Progenitor cell of endocrine pancreas (in vitro differentiated cells): ENCODE results near the gene MEOX1. TPM values are rescaled to one million over a fixed set of nuclear protein-coding genes. Genes with fewer than 3 reads are reported as not detected.

Experiments
- DNase-seq: peaks from one replicate; pipeline ENCODE4 v3.0.0; 2021; ENCODE audit warnings: low spot score; ENCODE audit not compliant: unreplicated experiment
- H3K27ac Mint-ChIP-seq: 2 replicates; pipeline ENCODE4 v1.8.0; 2021; ENCODE audit warnings: mild to moderate bottlenecking, moderate library complexity, mixed read lengths
- H3K27me3 Mint-ChIP-seq: 2 replicates; pipeline ENCODE4 v1.8.0; 2021; ENCODE audit warnings: mixed read lengths
- H3K36me3 Mint-ChIP-seq: 2 replicates; pipeline ENCODE4 v1.8.0; 2022; ENCODE audit warnings: mixed read lengths; ENCODE audit not compliant: insufficient read depth
- H3K4me1 Mint-ChIP-seq: 2 replicates; pipeline ENCODE4 v1.8.0; 2021; ENCODE audit warnings: low read depth, mixed read lengths
- H3K4me3 Mint-ChIP-seq: 2 replicates; pipeline ENCODE4 v1.8.0; 2021; ENCODE audit warnings: low read depth, mild to moderate bottlenecking, moderate library complexity, mixed read lengths
- H3K9me3 Mint-ChIP-seq: 2 replicates; pipeline ENCODE4 v1.8.0; 2021; ENCODE audit warnings: low read depth, mixed read lengths
- total RNA-seq: library from RNA; stranded (reverse); gene quantifications from 2 replicates; pipeline ENCODE4 v1.2.1, GENCODE V29; 2021
- TF ChIP-seq, protein P1 (sequence below): fragments of 200-600 bp; sonication (generic); IDR thresholded peaks from one replicate; pipeline ENCODE4 v1.5.0; 2021; ENCODE audit warnings: antibody characterized with exemption, mild to moderate bottlenecking; ENCODE audit not compliant: unreplicated experiment

Gene MEOX1
- total RNA-seq, 1 donor from 2014 or later = 1.2 TPM

- no peak overlapping the region for H3K27ac Mint-ChIP-seq
- no peaks in the 10 kb centered on the region for H3K36me3 Mint-ChIP-seq
- TF ChIP-seq, protein P1, sequence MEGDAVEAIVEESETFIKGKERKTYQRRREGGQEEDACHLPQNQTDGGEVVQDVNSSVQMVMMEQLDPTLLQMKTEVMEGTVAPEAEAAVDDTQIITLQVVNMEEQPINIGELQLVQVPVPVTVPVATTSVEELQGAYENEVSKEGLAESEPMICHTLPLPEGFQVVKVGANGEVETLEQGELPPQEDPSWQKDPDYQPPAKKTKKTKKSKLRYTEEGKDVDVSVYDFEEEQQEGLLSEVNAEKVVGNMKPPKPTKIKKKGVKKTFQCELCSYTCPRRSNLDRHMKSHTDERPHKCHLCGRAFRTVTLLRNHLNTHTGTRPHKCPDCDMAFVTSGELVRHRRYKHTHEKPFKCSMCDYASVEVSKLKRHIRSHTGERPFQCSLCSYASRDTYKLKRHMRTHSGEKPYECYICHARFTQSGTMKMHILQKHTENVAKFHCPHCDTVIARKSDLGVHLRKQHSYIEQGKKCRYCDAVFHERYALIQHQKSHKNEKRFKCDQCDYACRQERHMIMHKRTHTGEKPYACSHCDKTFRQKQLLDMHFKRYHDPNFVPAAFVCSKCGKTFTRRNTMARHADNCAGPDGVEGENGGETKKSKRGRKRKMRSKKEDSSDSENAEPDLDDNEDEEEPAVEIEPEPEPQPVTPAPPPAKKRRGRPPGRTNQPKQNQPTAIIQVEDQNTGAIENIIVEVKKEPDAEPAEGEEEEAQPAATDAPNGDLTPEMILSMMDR = no peak
- no peak overlapping the region for H3K4me3 Mint-ChIP-seq
- DNase-seq = no peak
- peaks cover 5% of the 10 kb centered on the region for H3K9me3 Mint-ChIP-seq
- H3K4me1 Mint-ChIP-seq = no peaks in the 10 kb centered on the region
- H3K27me3 Mint-ChIP-seq = peaks cover 4% of the 10 kb centered on the region
These were observed 41.9 kb upstream of the MEOX1 start for GRCh38 chr17:43703630-43704029.

DNA sequence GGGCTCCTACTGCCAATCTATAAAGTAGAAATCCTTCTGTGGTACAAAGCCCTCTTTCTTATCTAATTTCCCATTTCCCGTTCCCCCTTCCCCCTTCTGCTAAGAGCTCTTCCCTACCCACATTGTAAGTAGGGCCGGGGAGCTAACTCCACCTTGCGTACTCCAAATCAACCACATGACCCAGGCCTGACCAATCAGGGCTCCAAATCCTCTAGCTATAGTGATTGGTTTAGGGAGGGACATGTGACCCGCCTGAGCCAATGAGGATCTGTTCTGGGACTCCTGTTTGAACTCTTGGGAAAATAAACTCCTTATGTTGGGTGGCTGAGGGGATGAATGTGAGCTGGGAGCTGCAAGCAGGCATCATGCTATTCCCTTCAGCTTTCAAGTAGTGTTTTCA, 40.9 kb upstream of the MEOX1 start:
- H3K9me3 Mint-ChIP-seq = peaks cover 5% of the 10 kb centered on the region
- H3K4me1 Mint-ChIP-seq = no peaks in the 10 kb centered on the region
- TF ChIP-seq, protein P1 = no peak
- H3K4me3 Mint-ChIP-seq = no peak overlapping the region
- H3K27me3 Mint-ChIP-seq = peaks cover 4% of the 10 kb centered on the region
- H3K27ac Mint-ChIP-seq = peak overlapping the region; percentile 87
- H3K36me3 Mint-ChIP-seq = no peaks in the 10 kb centered on the region
- no peak for DNase-seq

- Mint-ChIP-seq H3K4me1 (peaks cover under 1% of the 10 kb centered on the region), H3K36me3 (no peaks in the 10 kb centered on the region), H3K27ac (no peak overlapping the region), H3K27me3 (peaks cover 4% of the 10 kb centered on the region), H3K9me3 (peaks cover 5% of the 10 kb centered on the region), H3K4me3 (no peak overlapping the region)
- TF ChIP-seq, protein P1 = no peak
- DNase-seq = no peak
These were observed 39.6 kb upstream of the MEOX1 start for GRCh38 chr17:43701318-43701743.

GRCh38 chr17:43699438-43699756, 37.7 kb upstream of the MEOX1 start:
- no peak overlapping the region for H3K27ac Mint-ChIP-seq
- no peak overlapping the region for H3K4me3 Mint-ChIP-seq
- H3K4me1 Mint-ChIP-seq = peaks cover 8% of the 10 kb centered on the region
- no peak for DNase-seq
- no peaks in the 10 kb centered on the region for H3K36me3 Mint-ChIP-seq
- peaks cover 4% of the 10 kb centered on the region for H3K27me3 Mint-ChIP-seq
- H3K9me3 Mint-ChIP-seq = peaks cover 5% of the 10 kb centered on the region
- TF ChIP-seq, protein P1 = no peak

DNA sequence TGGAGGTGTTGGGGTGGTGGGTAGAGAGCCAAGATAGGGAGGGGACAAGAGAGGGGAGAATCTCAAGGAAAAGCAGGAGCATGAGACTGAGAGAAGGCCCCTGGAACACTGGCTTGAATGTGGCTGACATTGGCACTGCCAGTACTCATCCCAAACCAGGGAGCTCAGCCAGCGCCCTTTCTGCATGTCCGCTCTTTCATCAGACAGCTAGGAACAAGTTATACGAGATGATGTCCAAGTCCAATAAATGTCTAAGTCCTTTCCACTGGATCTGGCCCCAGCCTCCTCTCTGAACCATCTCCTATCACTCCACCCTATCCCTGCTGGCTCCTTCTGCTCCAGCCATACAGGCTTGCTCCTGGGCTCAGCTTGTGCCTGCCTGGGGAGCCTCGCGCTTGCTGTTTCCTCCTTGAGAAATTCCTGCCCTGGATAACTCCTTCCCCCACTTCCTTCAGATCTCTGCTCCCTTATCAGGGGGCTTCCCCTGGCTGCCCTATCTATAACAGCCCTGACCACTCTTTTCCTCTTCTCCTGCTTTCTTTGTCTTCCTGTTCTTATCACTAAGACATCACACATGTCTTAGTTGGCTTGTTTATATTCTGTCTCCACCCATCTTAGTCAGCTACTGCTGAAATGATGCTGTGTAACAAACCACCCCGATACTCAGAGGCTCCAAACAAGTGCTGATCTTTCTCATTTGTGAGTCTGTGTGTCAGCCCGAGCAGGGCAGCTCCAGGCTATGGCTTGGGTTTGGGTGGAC, 37.1 kb upstream of the MEOX1 start:
- H3K27me3 Mint-ChIP-seq = peaks cover 4% of the 10 kb centered on the region
- peaks cover 5% of the 10 kb centered on the region for H3K9me3 Mint-ChIP-seq
- DNase-seq = no peak
- no peaks in the 10 kb centered on the region for H3K36me3 Mint-ChIP-seq
- H3K4me1 Mint-ChIP-seq = peaks cover 9% of the 10 kb centered on the region
- TF ChIP-seq, protein P1 = no peak
- H3K4me3 Mint-ChIP-seq = no peak overlapping the region
- no peak overlapping the region for H3K27ac Mint-ChIP-seq
